Effector CD8-positive, alpha-beta T cell (primary cell): ENCODE data around the gene SERPING1.
A peak's percentile ranks its signal among the peaks of the same experiment; 100 is the strongest.

Experiments used
- DNase-seq: peaks from one replicate; lab custom pipeline; 2025; lab: John Stamatoyannopoulos, UW

The SERPING1 gene

DNA sequence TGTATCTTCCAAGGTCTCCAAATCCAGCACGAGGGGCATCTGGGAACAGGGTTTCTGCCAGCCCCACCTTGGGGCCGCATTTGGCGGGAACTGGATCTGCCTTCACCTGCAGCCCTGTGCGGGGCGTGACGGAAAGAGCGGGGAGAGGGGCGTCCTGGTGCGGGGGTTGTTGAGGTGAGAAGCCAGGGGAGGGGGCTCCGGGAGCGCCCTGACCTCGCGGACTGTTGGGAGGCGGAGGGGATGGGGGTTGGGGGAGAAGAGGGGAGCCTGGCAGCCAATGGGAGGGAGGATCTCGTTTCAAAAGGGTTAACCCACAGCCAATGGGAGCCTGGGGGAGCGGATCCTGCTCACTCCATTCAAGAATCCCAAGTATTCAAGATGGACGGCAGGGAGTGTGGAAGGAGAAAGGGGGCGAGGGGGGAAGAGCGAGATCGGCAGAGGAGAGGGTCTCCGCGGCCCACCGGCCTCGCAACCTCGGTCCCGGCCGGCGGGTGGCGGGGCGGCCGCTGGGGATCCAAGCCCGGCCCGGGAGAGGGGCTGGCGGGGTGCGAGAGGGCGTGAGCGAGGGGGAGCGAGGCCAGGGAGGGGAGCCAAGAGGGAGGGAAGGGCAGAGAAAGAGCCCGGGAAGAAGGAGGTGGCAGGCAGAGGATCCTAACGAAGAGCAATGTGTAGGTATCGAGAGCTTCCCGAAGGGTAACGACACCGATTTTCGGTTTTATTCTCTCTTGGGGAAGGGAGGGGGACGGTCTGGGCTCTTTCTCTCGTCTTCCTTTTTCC, 40.7 kb downstream of the SERPING1 start:
- DNase-seq, result no peak

DNA sequence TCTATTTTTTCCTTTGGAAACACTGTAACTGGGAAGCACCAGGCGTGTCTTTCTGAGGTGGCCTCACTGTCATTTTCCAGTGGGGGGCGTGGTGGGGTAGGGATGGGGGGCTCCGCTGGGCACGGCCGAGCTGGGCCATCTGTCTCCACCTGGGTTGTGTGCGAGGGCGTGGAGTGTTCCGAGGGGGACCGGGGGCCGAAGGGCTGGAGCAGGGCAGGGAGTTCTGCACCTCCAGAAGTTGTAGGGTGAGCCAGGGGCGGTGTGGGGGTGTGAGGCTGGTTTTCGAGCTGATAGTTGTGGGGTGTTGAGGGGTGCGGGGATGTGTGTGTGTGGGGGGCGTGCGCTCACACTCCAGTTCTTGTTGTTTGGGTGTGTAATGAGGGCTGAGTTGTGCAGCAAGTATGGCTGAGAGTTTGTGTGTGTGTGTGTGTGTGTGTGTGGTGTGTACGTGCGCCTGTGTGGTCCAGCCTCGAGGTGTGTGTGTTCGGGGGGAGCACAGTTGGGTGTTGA, 41.4 kb downstream of the SERPING1 start:
- DNase-seq, result no peak

GRCh38 chr11:57639321-57640067, 42.0 kb downstream of the SERPING1 start:
- no peak for DNase-seq

DNA sequence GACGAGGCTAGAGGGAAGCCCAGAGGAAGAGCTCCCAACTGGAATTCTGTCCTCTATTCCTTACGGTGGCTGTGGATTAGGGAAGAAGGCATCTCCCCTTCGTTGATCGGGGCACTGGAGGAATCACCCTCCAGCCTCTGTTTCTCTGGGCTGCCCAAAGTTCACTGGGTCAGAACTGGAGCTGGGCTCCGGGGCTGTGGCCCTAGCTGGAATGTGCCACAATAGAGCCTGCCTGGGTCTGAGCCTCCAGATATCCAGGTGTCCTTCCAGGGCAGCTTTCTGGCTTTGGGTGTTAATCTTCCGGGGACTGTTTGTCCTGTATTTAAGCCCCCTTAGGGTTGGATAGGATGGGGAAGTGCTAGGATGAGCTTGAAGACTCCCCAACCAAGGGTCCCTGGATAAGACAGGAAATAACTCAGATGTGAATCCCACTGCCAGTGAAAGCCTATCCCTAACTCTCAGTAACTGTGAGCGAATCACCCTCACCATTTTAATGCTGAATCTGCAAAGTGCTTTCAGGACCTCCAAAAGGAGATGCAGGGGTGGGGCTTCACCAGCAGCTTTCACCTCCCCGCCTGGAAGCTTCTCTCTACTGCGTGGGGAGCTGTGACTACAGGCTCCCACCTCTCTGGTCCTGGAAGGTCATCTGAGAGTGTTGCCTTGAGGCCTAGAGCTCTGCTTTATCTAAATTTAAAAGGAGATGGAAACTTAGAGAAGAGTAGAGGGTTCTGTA, 42.7 kb downstream of the SERPING1 start:
- no peak for DNase-seq

GRCh38 chr11:57641011-57641807, 43.7 kb downstream of the SERPING1 start:
- no peak for DNase-seq

GRCh38 chr11:57643802-57644201, 46.3 kb downstream of the SERPING1 start:
- DNase-seq, result no peak

DNA sequence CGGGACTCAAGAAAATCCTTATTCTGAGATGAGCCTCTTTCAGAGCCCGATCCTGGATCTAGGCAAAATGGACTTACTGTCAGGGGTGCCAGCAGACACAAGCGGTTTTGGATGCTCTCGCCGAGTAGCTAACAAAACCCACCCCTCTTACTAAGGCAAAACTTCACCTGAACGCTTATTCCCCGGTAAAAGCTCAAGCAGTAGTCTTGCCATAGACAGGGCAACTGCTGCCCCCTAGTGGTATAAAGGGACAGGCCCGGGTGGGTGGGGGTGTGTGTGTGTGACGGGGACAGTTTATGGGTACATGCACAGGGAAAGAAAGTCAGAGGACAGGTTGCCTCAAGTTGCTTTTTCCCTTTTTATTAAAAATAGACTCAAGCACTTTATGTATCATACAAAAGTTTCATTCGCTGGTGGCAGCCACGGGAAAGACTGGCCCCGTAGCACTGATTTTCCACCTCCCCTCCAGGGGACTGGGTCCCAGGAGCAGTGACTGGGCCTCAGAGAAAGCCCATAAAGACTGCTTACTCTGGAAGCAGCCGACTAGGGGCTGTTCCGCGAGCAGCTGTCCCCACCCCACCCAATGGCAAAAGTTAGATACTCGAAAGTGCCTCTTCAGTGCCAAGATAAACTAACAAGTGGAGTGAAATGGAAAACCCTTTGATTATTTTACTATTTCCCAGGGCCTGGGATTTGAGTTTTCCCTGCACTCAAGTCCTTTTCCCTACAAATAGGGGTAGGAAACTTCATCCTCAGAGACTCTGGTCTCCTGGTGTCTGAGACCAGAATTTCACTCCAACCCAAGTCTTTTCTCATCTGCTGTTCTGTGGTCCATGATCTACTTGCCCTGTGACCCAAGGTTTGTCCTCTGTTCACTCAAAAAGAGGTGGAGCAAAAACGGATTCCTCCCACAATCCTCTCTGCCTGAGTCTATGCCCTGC, 47.5 kb downstream of the SERPING1 start:
- peak; percentile 84 for DNase-seq

- no peak for DNase-seq
Measured at GRCh38 chr11:57645689-57646085, 48.2 kb downstream of the SERPING1 start.

- DNase-seq, result no peak
Measured at GRCh38 chr11:57646194-57646798, 48.8 kb downstream of the SERPING1 start.

DNA sequence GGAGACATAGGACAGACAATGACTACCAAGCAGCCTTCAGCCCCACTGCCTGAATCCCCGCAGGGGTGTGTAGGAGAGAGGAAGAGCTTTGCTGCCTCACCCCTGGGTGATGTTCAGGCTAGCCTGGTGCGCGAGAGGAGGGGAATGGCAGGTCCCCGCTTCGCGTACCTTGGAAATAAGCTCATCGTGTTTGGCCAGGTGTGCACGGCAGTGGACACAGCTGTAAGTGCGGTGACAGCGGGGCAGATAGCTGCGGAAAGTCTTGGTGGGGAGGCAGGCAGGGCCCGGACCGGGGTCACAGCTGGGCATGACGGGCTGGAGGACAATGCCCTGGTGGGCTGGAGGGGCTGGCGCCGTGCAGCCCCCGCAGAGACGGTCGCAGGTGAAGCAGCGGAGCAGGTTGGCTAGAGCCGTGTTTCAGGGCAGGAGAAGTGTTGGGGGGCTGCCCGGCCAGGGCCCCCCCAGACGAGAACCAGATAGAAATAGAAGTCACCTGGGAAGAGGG, 49.4 kb downstream of the SERPING1 start:
- DNase-seq, result no peak

DNA sequence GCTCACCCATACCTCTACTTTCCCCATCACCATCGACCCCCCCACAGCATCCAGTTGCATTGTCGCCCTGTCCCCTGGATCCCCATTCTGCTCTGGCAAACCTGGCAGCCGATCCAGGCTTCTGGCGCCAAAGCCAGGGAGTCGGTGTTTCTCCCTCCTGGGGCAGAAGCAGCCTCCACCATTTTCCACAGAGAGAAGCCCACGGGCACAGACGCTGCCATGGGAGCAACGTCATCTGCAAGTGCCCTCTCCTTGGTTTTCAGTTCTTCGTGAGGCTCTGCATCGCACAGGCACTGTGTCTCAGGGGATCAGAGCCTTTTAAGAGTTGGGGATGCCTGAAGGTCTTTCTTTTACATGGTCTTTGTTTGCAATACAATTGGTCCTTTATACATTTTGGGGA, 49.9 kb downstream of the SERPING1 start:
- DNase-seq, result no peak

DNA sequence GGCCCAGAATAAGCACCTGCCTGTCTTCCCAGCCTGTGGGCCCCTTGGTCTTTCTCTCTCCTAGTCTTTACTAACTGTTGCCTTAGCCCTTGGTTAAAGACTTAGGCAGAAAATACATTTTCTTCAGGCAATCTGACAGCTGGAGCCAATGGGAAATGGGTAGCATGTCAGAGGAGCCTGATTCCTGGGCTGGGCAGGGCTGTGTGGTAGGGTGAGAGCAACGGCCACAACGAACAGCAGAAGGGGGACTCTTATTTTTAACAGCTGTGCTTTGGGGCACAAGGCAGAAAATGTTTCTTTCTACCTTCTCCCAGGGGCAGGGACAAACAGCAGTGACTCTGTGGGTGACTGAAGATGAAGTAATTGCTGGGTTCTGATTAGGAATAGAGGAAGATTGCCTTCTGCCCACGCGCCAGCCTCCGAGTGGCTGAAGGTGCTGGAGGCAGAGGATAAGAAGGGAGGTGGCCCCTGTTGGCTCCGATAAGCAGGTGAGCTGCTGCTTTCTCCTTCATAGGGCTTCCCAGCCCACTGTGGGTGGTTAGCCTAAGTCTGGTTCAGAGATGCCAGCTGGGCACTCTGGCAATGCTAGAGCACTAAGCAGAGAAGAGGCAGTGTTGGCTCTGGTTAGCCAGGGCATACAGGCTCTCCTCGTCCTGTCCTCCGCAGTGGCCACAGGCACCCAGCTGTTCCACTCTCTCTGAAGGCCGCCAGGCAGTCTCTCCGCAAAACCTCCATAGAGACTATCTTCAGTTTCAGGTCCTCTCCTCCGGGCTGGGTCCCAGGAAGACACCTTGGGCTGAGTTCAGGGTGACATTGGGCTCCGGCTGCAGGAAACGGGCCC, 50.7 kb downstream of the SERPING1 start:
- no peak for DNase-seq

GRCh38 chr11:57648801-57649735, 51.6 kb downstream of the SERPING1 start:
- DNase-seq, result no peak

DNA sequence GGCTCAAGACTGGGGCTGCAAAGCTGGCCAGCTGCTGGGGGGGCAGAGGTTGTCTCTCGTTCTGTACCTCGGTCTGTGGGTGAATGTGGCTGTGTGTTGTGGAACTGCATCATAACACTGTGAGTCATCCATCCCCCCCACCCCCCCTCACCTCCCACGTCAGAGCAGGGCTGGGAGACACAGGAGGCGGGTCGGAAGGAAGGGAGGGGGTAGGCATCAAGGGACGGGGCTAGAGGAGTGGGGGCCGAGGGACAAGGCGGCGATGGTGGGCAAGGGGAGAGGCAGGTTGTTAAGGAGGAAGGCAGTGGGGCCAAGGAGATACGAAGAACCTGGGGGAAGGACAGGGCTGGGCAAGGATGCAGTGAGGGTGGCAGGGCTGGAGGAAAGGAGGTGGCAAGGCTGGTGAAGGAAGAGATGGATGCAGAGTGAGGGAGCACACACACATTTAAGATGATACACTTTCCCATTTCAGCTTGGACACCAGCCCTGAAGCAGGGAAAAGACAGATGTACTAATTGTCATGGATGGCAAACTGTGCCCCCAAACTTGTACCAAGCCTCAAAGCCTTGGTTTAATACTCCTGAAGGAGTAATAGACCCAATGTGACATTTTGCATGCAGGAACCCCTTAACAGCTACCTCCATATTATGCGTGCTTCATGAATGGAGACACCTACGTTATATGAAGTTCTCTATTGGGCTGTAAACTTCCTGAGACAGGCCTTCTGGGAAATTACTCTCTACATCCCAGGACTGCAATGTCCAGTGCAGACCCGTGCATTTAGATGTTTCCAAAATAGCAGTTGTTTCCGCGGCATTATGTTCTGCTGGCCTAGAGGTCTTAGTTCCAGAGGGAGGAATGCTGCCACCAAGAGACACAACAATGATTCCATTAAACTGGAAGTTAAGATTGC, 52.6 kb downstream of the SERPING1 start, which contains the start of gene YPEL4:
Gene YPEL4, minus strand, starts transcription at position 87 of the 913 bp plus-strand sequence. CDS start 2,805 bp downstream, outside the sequence.
- DNase-seq, result peak; percentile 79

DNA sequence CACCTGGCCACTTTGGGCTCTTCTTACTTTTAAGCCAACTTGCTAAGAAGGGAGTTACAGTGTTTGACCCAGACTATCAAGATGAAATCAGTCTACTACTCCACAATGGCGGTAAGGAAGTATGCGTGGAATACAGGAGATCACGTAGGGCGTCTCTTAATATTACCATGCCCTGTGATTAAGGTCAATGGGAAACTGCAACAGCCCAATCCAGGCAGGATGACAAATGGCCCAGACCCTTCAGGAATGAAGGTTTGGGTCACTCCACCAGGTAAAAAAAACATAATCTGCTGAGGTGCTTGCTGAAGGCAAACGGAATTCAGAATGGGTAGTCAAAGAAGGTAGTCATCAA, 53.2 kb downstream of the SERPING1 start:
- DNase-seq, result no peak

DNA sequence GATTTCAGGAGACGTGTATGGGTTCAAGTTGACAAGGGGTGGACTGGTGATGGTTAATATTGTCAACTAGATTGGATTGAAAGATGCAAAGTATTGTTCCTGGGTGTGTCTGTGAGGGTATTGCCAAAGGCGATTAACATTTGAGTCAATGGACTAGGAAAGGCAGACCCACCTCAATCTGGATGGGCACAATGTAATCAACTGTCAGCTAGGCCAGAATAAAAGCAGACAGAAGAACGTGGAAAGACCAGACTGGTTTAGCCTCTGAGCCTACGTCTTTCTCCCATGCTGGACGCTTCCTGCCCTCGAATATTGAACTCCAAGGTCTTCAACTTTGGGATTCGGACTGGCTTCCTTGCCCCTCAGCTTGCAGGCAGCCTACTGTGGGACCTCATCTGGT, 53.9 kb downstream of the SERPING1 start:
- DNase-seq, result no peak

DNA sequence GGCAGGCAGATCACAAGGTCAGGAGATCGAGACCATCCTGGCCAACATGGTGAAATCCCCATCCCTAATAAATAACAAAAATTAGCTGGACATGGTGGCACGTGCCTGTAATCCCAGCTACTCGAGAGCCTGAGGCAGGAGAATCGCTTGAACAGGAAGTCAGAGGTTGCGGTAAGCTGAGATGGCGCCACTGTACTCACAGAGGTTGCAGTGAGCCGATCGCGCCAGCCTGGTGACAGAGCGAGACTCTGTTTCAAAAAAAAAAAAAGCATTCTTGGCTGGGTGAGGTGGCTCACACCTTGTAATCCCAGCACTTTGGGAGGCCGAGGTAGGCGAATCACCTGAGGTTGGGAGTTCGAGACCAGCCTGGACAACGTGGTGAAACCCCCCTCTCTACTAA, 54.7 kb downstream of the SERPING1 start:
- peak; percentile 13 for DNase-seq
